Measurements from ENCODE around the gene HPCAL1.

GRCh38 chr2:10447300-10447894 lies 144.7 kb downstream of the HPCAL1 start:
- TF ChIP-seq CTCF (IDR thresholded peaks at IDR 0.05), result no peak
- no peak for TF ChIP-seq ZFX (IDR thresholded peaks at IDR 0.05; ENCODE audit: borderline replicate concordance)

All from 22Rv1 (cell line).